Esophagus squamous epithelium (tissue), 5 donors: ENCODE results near the gene MRPL48. TPM values are rescaled to one million over a fixed set of nuclear protein-coding genes. Genes with fewer than 3 reads are reported as not detected.

Source experiments
- DNase-seq: peaks from one replicate; lab custom pipeline; 2025; lab: John Stamatoyannopoulos, UW
- H3K27ac ChIP-seq, 4 donors: fragments of 200-600 bp; sonication (generic); one replicate each; pipeline ENCODE4 v1.5.1; 2016 to 2019; ENCODE audit warnings: mild to moderate bottlenecking in 1 of 4
- H3K27me3 ChIP-seq, 4 donors: fragments of 200-600 bp; sonication (generic); 1 replicate in 3 of 4; 2 replicates in 1 of 4; pipeline versions ENCODE4 v1.5.1 to v1.6.0; 2017 to 2021; ENCODE audit warnings: antibody characterized with exemption in 1 of 4
- H3K36me3 ChIP-seq, 3 donors: fragments of 200-600 bp; sonication (generic); one replicate each; pipeline ENCODE4 v1.5.1; 2016 to 2019
- H3K4me1 ChIP-seq, 3 donors: fragments of 200-600 bp; sonication (generic); one replicate each; pipeline ENCODE4 v1.5.1; 2017 to 2019
- H3K4me3 ChIP-seq, 4 donors: fragments of 200-600 bp; sonication (generic); 1 replicate in 3 of 4; 2 replicates in 1 of 4; pipeline ENCODE4 v1.5.1; 2016 to 2019; ENCODE audit warnings: mild to moderate bottlenecking in 2 of 4, moderate library complexity in 1 of 4
- H3K9me3 ChIP-seq, 3 donors: fragments of 200-600 bp; sonication (generic); one replicate each; pipeline ENCODE4 v1.5.1; 2016 to 2019
- CTCF ChIP-seq, 6 experiments: fragments of 450-650 bp in 4 of 6; fragments of 200-600 bp in 2 of 6; sonication (generic) in 2 of 6; IDR thresholded peaks; one replicate each; pipeline ENCODE4 v1.5.1; 2016 to 2019; ENCODE audit warnings: antibody characterized with exemption in 6 of 6, mild to moderate bottlenecking in 4 of 6, moderate library complexity in 4 of 6
- POLR2A ChIP-seq, 4 donors: fragments of 450-650 bp; IDR thresholded peaks; one replicate each; pipeline ENCODE4 v1.6.1; 2017; ENCODE audit warnings: antibody characterized with exemption in 4 of 4, mild to moderate bottlenecking in 4 of 4, moderate library complexity in 3 of 4
- WGBS, 2 donors: methylation state at CpG; one replicate each; pipeline ENCODE4 v1.1.5; 2018; 5-methylcytosine and 5-hydroxymethylcytosine counted together
- intact Hi-C: fragments of 100-400 bp; cut with DNase I; formaldehyde crosslinking; loops from one replicate; pipeline ENCODE4 v1.15.0; 2022
- total RNA-seq, 4 donors: library from RNA; depleted of rRNA; stranded (reverse); fragments of >200 nt; gene quantifications; one replicate each; pipeline ENCODE4 v1.1.0, GENCODE V29; 2016
- donor health status: DM: yes; HTN: yes; CAD: no.

Gene MRPL48
- total RNA-seq, 4 donors from 2014 or later = 9.2 to 23.5 (median 18.8) TPM

- Histone ChIP-seq H3K27me3 (no peaks in the 10 kb centered on the region), H3K36me3 (peaks cover 0 to 55% (median under 1%) of the 10 kb centered on the region in 3 donors), H3K4me1 (peaks cover 0 to 26% (median 9%) of the 10 kb centered on the region in 3 donors), H3K27ac (peak overlapping the region; percentile 17 to 76 (median 62)), H3K4me3 (no peak overlapping the region), H3K9me3 (no peaks in the 10 kb centered on the region)
- no peak for DNase-seq
- TF ChIP-seq POLR2A (IDR thresholded peaks at IDR 0.05) (no peak), CTCF (IDR thresholded peaks at IDR 0.05) (no peak)
- intact Hi-C loops = no loop called here
- WGBS, 2 donors = 24 to 51% methylated on average over 2 of the region's 2 CpGs
These were observed 78.9 kb downstream of the MRPL48 start for GRCh38 chr11:73866586-73866996.

DNA sequence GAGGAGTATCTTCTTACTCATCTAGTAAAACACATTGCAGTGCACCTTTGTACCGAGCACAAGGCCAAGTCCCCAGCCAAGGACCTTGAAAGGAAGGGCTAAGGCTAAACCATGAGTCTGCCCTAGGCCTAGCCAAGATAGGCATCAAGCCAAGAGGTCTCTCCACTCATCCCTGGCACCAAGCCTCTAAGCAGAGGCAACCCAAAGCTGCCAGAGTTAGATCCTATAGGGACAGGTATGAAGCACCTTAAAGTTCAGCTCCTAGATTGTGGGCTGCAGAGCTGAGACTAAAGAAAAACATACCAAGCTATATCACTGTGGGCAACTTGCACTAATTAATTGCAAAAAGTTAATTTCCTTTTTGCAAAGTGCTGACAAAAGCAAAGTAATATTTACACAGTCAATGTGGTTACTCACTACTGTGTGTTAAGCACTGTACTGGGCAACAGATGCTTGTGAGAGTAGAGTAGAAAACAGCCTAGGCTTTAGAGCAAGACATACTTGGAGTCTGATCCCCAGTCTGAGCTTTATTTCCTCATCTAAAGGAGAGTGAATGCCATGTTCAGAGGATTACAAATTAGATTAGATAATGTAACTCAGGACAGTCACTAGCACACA, 81.8 kb downstream of the MRPL48 start:
- Histone ChIP-seq H3K27me3 (no peaks in the 10 kb centered on the region), H3K4me1 (peaks cover 0 to 29% (median 9%) of the 10 kb centered on the region in 3 donors), H3K36me3 (peaks cover 0 to 55% (median 18%) of the 10 kb centered on the region in 3 donors), H3K9me3 (no peaks in the 10 kb centered on the region), H3K4me3 (no peak overlapping the region), H3K27ac (peak overlapping the region in 1 of 4 donors; percentile 27)
- TF ChIP-seq POLR2A (IDR thresholded peaks at IDR 0.05) (no peak), CTCF (IDR thresholded peaks at IDR 0.05) (no peak)
- no peak for DNase-seq
- intact Hi-C loops = no loop called here
- 54 to 63% methylated on average over 1 of the region's 1 CpG for WGBS, 2 donors

- no peak overlapping the region for H3K4me3 ChIP-seq
- H3K36me3 ChIP-seq = peaks cover 0 to 55% (median 18%) of the 10 kb centered on the region in 3 donors
- no peaks in the 10 kb centered on the region for H3K27me3 ChIP-seq
These were observed 82.6 kb downstream of the MRPL48 start for GRCh38 chr11:73870261-73870660.

DNA sequence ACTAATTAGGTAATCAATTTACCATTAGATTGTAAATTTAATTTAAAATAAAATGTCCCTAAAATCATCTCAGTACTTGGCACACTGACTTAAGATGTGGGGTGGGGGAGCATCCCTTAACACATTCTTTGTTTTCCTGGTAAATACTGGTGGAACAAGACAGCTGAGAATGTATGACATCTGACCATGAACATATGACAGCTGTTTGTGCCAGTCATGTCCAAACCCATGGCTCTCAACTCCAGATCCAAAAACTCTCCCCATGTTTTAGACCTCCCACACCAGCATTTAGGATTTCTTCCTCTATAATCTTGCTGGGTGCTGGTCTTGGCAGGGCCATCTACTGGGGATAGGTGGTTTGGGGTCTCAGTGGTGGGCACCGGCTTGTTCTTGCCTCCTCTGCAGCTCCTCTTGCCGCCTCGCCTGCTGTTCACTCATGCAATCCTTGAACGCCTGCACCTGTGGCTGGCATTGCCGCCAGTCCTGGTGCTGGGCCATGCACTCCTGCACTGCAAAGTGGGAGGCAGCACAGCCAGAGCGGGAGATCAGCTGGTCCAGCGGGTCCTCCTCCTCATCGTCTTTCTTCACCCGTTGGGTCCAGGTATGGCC, 85.2 kb downstream of the MRPL48 start:
- Histone ChIP-seq H3K4me3 (no peak overlapping the region), H3K27ac (no peak overlapping the region), H3K36me3 (peaks cover 0 to 57% (median 18%) of the 10 kb centered on the region in 3 donors), H3K4me1 (peaks cover 16 to 40% (median 22%) of the 10 kb centered on the region in 3 donors), H3K27me3 (no peaks in the 10 kb centered on the region), H3K9me3 (no peaks in the 10 kb centered on the region)
- intact Hi-C loops = no loop called here
- no peak for DNase-seq
- 92 to 100% methylated on average over 6 to 7 of the region's 9 CpGs for WGBS, 2 donors
- no peak for TF ChIP-seq POLR2A (IDR thresholded peaks at IDR 0.05)
- no peak for TF ChIP-seq CTCF (IDR thresholded peaks at IDR 0.05)

More at GRCh38 chr11:73870261-73870660, 82.6 kb downstream of the MRPL48 start:
- Histone ChIP-seq H3K27ac (no peak overlapping the region), H3K9me3 (no peaks in the 10 kb centered on the region), H3K4me1 (peaks cover 0 to 37% (median 16%) of the 10 kb centered on the region in 3 donors)
- DNase-seq = no peak
- TF ChIP-seq CTCF (IDR thresholded peaks at IDR 0.05) = no peak
- 91 to 92% methylated on average over 3 of the region's 3 CpGs for WGBS, 2 donors
- intact Hi-C loops = no loop called here

DNA sequence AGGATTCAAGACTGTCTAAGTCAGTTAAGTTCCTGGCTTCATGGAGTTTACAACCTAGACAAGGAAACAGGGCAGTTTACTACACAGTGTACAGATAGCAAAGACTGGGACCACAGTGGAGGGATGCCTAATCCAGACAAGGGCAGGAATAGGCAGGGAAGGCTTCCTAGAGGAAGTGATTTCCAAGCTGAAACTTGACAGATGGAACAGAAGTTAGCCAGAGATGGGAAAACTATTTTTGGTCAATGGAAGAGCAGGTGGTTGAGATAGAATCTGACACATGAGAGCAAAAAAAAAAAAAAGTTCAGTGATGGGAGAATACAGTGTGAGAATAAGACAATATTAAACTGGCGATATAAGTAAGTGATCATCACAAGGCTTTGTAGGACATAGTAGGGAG, 87.7 kb downstream of the MRPL48 start:
- Histone ChIP-seq H3K4me1 (peaks cover 19 to 49% (median 22%) of the 10 kb centered on the region in 3 donors), H3K9me3 (no peaks in the 10 kb centered on the region), H3K4me3 (peak overlapping the region in 2 of 4 donors; percentile 62 to 89), H3K27ac (peak overlapping the region in 2 of 4 donors; percentile 88 to 92), H3K27me3 (no peaks in the 10 kb centered on the region), H3K36me3 (peaks cover 0 to 50% (median 18%) of the 10 kb centered on the region in 3 donors)
- no peak for DNase-seq
- WGBS, 2 donors = 75 to 80% methylated on average over 1 of the region's 1 CpG
- TF ChIP-seq POLR2A (IDR thresholded peaks at IDR 0.05) (no peak), CTCF (IDR thresholded peaks at IDR 0.05) (no peak)
- intact Hi-C loops = no loop called here
